Activated gamma-delta T cell treated with Interleukin-2 at 50 U/mL for 16 hours (primary cell): ENCODE measurements around the gene RCAN1.
"Not testable (repeated sequence)": the region's sequence is repeated elsewhere in the genome, so short reads cannot be mapped to it uniquely, and the experiment has no call there.

Experiments
- DNase-seq: peaks from one replicate; pipeline ENCODE4 v3.0.0-alpha.2; 2020

Gene RCAN1

GRCh38 chr21:34621434-34622350 lies 6.8 kb upstream of the RCAN1 start:
- DNase-seq, result no peak

GRCh38 chr21:34619841-34620665 lies 5.1 kb upstream of the RCAN1 start:
- no peak for DNase-seq

DNA sequence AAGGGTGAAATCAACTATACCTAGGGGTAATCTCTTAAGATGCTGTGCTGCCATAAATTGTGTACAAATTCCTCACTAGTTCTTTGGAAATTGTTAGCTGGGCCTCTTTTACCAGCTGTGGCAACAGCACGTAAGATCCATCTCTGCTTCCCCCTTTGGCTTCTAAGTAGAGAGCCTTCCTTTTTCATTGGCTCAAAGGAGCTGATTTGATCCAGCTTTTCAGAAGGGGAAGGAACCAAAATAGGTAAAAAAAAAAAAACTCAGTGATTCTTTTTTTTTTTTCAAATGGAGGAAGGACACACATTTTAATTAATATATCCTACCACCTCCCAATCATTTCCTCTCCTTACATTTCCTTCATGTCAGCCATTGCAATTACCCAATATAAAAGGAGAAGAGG lies 4.0 kb upstream of the RCAN1 start:
- no peak for DNase-seq

DNA sequence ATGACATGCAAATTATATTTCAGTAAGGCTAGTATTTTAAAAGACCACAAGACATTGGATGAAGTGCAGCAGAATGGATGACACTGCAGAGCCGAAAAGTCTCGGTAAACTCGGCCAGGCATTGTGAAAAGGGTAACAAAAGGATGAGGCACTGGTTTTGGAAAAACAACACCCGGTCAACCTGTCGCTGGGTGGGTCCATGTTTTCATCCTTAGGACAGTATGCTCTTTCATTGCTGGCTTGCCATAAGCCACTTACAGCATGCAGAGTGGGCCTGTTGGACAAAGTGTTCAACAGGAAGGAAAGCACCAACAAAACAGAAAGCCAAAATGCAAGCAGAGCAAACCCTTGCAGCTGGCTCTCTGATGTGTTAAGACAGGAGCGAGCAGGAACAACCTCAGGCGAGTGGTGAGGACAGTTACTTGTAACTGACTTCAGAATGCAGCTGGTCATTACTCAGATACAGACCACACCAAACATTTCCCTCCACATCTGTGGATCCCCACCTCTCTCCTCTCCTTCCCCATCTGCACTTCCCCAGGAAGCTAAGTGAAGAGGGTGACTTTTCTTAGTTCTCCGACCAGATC lies 2.9 kb upstream of the RCAN1 start:
- DNase-seq, result no peak

DNA sequence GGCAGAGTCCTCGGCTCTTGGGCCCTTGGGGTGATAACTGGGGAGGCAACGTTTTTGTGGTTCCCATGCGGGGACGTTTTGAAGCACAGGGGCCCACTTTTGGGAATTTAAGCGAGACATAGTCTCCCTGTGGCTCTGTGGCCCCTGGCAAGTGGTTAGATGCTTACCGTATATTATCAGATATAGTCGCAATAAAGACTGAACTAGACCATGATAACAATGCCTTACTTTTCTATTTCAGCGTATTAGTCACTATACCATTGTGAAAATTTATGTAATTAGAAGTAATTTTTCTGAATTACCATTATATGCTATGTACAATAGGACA lies 538 bp upstream of the RCAN1 start:
- DNase-seq, result no peak

DNA sequence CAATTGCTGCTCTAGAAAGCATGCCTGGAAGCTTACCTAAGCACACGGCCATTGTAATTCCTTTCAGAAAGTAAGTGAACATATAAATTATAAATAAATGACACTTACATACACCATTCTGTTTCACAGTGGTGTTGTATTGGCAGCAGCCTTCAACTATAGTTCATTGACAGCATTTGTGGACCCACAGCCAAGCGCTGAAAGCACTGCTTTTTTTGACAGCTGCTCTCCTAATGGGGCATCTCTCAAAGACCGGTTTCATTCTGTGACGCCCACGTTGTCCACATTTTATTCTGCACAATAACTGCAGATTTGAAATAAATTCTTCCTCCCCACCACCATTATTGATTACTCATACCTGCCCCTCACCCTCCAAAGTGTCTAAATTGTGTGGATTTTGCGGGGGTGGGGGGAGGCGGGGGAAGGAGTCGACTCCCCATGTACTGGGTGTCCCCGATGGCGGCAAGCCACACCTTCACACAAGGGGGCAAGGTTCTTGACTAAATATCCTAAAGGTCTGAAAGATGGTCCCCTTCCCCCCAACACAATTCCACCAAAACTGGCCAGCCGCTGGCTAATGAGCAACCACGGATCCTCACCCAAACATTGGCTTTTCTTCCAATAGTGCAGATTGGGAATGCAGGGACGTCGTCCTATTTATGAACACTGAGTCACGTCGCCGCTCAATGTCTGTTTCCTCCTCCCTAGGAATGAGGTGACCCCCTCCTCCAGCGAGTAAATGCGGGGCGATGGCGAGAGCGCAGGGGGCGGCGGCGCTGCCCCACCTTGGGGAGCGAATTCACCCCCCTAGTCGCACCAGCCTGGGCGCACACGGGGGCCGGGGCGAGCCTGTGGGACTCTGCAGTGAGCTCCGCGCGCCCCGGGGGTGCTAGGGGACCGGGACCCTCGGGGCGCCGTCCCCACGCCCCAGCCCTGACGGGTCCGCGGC lies 960 bp downstream of the RCAN1 start:
- DNase-seq, result no peak

DNA sequence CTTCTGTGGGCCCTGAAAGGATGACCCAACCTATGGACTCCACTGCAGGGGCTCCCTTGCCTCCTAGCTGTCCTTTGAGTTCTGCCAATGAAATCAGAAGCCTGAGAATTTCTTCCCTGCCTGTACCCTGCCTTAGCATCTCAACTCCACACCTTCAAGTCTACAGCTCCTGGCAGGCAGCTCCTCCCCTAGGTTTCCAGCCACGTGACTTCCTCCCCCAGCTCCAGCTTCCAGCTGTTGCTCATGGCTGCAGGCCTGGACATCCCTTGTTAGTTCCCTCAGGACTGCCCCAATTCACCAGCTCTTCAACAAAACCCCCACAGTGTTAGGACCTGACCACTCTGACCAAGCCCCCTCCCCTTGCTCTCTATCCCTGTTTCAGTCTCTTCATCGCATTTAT lies 2.4 kb downstream of the RCAN1 start:
- no peak for DNase-seq

- DNase-seq, result no peak
Measured at GRCh38 chr21:34612056-34612455, 2.9 kb downstream of the RCAN1 start.

GRCh38 chr21:34611528-34611927 lies 3.4 kb downstream of the RCAN1 start:
- DNase-seq, result no peak

DNA sequence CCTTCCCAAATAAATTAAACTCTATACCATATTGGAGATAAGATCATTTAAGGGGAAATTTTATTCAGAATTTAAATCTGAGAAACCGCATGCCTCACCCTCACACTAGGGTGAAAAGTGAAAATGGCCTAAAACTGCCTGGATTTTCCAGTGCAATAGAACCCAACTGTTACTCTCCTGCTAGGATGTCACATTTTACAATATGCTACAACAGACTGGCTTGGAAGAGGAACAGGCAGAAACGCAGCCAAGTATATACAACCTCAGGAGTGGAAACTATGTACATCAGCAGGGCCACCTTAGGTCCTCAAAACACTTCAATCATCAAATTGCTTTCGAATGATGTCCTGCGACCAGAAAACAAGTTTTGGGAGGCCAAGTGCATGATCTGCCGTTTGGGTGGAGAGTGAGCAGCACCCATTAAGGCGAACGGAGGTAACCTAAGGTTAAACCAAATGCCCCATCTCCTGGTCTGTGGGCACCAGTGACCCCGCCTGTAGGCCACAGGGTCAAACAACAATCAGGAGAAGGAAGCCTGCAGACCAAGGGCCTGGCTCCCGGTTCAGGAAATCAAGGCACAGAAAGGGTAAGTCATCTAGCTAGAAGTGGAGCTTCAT lies 4.9 kb downstream of the RCAN1 start:
- no peak for DNase-seq

DNA sequence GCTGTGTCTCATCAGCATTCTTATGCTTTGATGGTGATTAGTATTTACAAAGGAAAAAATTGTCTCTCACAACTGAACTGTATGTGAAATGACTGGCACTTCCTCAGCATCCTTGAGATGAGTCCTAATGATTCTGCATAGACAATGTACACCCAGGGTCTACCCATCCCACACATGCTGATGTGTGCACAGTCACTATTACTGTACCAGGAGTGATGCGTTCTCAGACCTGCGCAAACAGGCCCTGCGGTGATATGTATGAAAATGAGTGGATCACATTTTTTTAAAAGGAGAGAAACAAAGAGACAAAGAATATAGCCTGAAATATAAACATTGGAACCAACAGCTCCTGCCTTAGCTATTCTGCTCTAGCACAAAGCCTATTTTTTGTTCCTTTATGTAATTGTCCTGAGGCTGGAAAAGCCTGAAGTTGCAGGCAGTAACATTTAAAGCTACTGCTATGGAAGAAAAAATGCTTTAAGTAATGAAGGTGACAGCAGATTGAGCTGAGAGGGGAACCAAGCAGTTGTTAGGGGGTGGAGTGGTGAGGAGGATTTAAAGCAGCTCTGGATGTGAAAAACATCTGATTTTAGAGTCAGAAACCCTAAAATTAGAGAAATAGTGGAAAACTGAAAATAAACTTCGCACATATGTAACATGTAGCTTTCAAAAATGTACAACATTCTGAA lies 5.5 kb downstream of the RCAN1 start:
- no peak for DNase-seq

GRCh38 chr21:34607376-34607775 lies 7.5 kb downstream of the RCAN1 start:
- DNase-seq, result not testable (repeated sequence)

- DNase-seq, result no peak
Measured at GRCh38 chr21:34606621-34607020, 8.3 kb downstream of the RCAN1 start.

DNA sequence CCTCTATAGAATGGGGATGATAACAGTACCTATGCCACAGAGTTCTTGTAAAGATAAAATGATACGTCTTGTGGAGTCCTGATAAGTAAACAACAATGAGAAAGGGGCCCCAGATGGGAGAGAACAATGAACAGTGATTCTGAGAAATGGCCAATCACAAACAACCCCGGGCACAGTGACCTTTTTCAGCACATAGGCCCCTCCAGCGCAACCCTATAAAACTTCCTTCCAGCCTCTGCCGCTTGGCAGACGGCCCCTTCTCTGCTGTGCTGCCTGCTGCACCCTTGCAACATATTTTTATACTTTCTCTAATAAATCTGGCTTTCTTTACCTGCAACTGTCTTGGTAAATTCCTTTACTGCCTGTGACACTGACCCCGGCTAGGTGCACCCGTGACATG lies 8.9 kb downstream of the RCAN1 start:
- DNase-seq, result no peak

- not testable (repeated sequence) for DNase-seq
Measured at GRCh38 chr21:34604956-34605355, 10.0 kb downstream of the RCAN1 start.

DNA sequence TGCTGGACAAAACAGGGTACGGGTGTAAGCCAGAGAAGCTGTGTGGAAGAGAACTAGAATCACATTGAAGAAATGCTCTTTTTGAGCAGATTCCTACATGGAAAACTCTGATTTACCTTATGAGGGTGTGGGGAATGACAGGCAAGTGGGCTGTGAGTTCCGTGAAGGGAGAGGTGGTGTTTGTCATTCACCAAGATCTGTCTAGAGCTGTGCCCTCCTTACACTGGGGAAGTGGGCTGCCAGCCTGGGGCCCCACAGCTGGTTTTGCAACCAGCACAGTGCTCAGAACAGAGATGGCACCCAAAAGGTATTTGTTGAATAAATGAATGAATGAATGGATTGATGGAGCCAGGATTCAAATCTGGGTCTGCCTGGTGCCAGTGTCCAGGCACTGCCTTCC lies 10.4 kb downstream of the RCAN1 start:
- no peak for DNase-seq

GRCh38 chr21:34603710-34604057 lies 11.2 kb downstream of the RCAN1 start:
- DNase-seq, result no peak

- peak; percentile 38 for DNase-seq
Measured at GRCh38 chr21:34603002-34603709, 11.8 kb downstream of the RCAN1 start.

- no peak for DNase-seq
Measured at GRCh38 chr21:34602061-34602460, 12.9 kb downstream of the RCAN1 start.

- DNase-seq, result no peak
Measured at GRCh38 chr21:34599534-34600101, 15.3 kb downstream of the RCAN1 start.
